Neutrophil (primary cell): ENCODE results near the gene CIT.

Experiments
- H3K27ac ChIP-seq: fragments of 200-600 bp; sonication (generic); 2 replicates; pipeline ENCODE4 v1.5.1; 2016; ENCODE audit warnings: mild to moderate bottlenecking, moderate library complexity
- H3K27me3 ChIP-seq: fragments of 200-600 bp; sonication (generic); 2 replicates; pipeline ENCODE4 v1.6.0; 2016; ENCODE audit warnings: mild to moderate bottlenecking
- H3K36me3 ChIP-seq: fragments of 200-600 bp; sonication (generic); 2 replicates; pipeline ENCODE4 v1.5.1; 2017
- H3K4me1 ChIP-seq, 2 experiments: fragments of 200-600 bp in 1 of 2; sonication (generic) in 1 of 2; 1 replicate in 1 of 2; 2 replicates in 1 of 2; pipeline versions ENCODE4 v1.5.1 to v1.6.1; 2013 to 2016; ENCODE audit warnings: low read depth in 1 of 2, low read length in 1 of 2, mild to moderate bottlenecking in 1 of 2, moderate library complexity in 1 of 2; ENCODE audit not compliant: control insufficient read depth in 1 of 2, insufficient read depth in 1 of 2
- H3K4me3 ChIP-seq, 2 experiments: fragments of 200-600 bp in 1 of 2; sonication (generic) in 1 of 2; 1 replicate in 1 of 2; 2 replicates in 1 of 2; pipeline ENCODE4 v1.5.1; 2013 to 2016; ENCODE audit warnings: low read depth in 1 of 2, low read length in 1 of 2, mild to moderate bottlenecking in 1 of 2, moderate library complexity in 1 of 2
- H3K9me3 ChIP-seq: fragments of 200-600 bp; sonication (generic); 2 replicates; pipeline ENCODE4 v1.5.1; 2016
- TF ChIP-seq, protein P1 (sequence below): fragments of 200-600 bp; sonication (generic); IDR thresholded peaks from 2 replicates; pipeline ENCODE4 v1.5.1; 2016; ENCODE audit warnings: antibody characterized with exemption

The CIT gene

DNA sequence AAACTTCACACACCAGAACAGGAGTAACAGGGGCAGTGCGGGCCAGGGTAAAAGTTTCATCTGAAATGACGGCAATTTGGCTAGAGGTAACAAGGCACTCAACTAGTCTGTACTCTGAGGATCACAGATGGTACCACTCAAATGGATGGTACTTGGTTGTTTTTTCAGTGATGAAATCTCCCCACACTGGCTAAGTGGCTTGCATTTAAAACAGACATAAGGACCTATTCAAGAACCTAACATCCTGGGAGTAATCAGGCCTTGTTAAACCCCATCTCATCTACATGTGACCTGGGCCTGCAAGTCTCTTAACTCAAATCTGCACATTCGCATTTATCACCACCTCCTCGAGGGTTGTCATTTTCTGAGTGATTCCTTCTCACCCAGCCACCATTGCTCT, 118.4 kb downstream of the CIT start:
- Histone ChIP-seq H3K27me3 (no peaks in the 10 kb centered on the region), H3K4me3 (no peak overlapping the region), H3K27ac (no peak overlapping the region), H3K36me3 (peaks cover 81% of the 10 kb centered on the region), H3K9me3 (no peaks in the 10 kb centered on the region), H3K4me1 (no peaks in the 10 kb centered on the region)
- TF ChIP-seq, protein P1, sequence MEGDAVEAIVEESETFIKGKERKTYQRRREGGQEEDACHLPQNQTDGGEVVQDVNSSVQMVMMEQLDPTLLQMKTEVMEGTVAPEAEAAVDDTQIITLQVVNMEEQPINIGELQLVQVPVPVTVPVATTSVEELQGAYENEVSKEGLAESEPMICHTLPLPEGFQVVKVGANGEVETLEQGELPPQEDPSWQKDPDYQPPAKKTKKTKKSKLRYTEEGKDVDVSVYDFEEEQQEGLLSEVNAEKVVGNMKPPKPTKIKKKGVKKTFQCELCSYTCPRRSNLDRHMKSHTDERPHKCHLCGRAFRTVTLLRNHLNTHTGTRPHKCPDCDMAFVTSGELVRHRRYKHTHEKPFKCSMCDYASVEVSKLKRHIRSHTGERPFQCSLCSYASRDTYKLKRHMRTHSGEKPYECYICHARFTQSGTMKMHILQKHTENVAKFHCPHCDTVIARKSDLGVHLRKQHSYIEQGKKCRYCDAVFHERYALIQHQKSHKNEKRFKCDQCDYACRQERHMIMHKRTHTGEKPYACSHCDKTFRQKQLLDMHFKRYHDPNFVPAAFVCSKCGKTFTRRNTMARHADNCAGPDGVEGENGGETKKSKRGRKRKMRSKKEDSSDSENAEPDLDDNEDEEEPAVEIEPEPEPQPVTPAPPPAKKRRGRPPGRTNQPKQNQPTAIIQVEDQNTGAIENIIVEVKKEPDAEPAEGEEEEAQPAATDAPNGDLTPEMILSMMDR = no peak

DNA sequence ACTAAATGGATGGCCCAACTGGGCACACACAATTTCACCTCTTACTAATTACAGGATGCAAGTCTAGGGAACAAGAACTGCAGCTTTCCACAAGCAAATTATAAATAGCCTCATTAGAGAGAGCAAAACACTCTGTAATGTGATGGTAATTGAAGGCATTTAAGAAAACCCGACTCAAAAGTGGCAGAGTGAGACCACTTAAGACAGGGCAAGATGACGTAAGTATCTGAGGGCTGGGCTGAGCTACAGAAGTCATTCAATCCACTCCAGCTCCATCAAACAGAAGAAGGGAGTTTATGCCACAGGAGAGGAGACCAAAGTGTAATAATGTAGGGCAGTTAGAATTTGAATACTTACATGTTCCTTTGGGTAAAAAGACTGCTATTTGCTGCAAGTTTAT, 118.9 kb downstream of the CIT start:
- Histone ChIP-seq H3K27ac (no peak overlapping the region), H3K27me3 (no peaks in the 10 kb centered on the region), H3K36me3 (peaks cover 78% of the 10 kb centered on the region), H3K9me3 (no peaks in the 10 kb centered on the region), H3K4me3 (no peak overlapping the region), H3K4me1 (no peaks in the 10 kb centered on the region)
- TF ChIP-seq, protein P1 = no peak

DNA sequence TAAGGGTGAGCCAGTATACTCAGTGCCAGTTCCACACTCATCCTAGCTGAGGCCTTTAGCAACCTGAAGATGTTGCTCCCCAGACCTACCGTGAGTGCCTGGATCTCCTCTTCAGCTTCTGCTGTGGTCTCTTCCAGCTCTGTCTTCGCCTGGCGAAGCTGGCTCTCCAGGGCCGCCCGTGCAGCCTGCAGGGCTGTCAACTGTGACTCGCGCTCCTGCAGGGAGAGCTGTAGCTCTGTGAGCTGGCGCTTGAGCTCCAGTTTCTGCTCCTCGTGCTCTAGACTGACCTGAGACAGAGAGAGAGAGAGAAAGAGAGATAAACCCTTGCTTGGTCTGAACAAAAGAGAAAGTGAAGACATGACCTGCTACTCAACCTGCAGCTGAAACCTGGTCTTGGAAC, 125.2 kb downstream of the CIT start:
- Histone ChIP-seq H3K4me3 (no peak overlapping the region), H3K4me1 (no peaks in the 10 kb centered on the region), H3K27me3 (no peaks in the 10 kb centered on the region), H3K9me3 (no peaks in the 10 kb centered on the region), H3K27ac (no peak overlapping the region), H3K36me3 (peaks cover 79% of the 10 kb centered on the region)
- TF ChIP-seq, protein P1 = no peak

DNA sequence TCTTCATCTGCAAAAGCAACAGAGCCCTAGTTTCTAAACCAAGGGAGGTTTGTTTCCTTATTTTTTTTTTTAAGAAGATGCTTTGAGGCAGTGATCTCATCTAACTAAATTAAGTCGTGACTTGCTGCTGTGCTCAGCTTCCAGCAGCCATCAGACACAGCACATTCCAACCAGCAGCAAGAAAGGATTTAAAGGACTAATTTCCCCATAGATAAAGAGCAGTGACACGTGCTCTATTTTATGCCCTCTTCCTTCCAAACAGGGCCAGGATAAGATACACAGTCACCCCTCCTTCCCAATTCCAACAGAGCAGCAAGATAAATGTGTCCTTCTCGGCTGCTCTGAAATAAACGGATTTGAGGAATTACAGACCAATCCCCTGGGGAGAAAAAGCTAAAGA, 127.5 kb downstream of the CIT start:
- Histone ChIP-seq H3K36me3 (peaks cover 58% of the 10 kb centered on the region), H3K27ac (no peak overlapping the region), H3K4me1 (no peaks in the 10 kb centered on the region), H3K4me3 (no peak overlapping the region), H3K9me3 (no peaks in the 10 kb centered on the region), H3K27me3 (no peaks in the 10 kb centered on the region)
- TF ChIP-seq, protein P1 = no peak

DNA sequence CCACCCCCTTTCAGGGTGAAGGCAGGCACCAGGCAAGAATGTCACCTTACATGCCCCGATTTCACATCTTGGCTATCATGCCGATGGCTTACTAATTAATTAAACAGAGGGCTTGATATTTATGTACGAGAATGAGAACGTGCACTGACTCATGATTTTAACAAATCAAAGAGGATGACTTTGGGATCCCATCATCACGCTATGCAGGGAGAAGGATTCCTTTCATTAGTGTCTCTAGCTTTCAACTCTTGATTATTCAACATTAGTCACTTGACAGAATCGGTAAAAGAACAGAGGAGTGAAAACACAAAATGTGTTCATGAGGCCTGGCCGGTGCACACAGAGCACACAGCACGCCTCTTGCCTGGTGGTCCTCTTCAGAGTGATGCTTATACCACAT, 128.6 kb downstream of the CIT start:
- Histone ChIP-seq H3K4me1 (no peaks in the 10 kb centered on the region), H3K4me3 (no peak overlapping the region), H3K9me3 (no peaks in the 10 kb centered on the region), H3K36me3 (peaks cover 49% of the 10 kb centered on the region), H3K27ac (no peak overlapping the region), H3K27me3 (no peaks in the 10 kb centered on the region)
- TF ChIP-seq, protein P1 = no peak

DNA sequence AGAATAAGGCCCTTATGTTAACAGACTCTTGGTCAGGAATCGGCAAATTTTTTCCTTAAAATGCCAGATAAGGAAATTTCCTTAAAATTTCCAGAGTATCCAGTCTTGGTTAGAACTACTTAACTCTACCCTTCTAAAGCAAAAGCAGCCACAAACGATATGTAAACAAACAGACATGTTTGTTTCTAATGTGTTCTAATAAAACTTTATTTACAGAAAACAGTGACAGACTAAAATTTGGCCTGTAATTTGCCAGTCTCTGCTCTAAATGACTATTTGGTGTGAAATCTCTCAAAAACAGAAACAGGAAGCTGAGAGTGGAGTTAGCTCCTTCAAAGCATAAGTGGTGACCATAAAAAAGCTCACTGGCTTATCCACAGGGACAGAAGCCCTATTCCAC, 131.0 kb downstream of the CIT start:
- Histone ChIP-seq H3K4me3 (no peak overlapping the region), H3K27ac (no peak overlapping the region), H3K36me3 (peaks cover 44% of the 10 kb centered on the region), H3K27me3 (no peaks in the 10 kb centered on the region), H3K9me3 (no peaks in the 10 kb centered on the region), H3K4me1 (no peaks in the 10 kb centered on the region)
- TF ChIP-seq, protein P1 = no peak
